SK-N-SH (cell line): ENCODE measurements around the gene SLC7A5.

Experiments
- CTCF ChIP-seq: fragments of 200-600 bp; sonication (generic); IDR thresholded peaks from 2 replicates; pipeline ENCODE4 v1.6.1; 2017; ENCODE audit warnings: antibody characterized with exemption, mild to moderate bottlenecking, moderate library complexity
- POLR2AphosphoS5 ChIP-seq: IDR thresholded peaks from 2 replicates; pipeline ENCODE4 v1.6.1; 2012; ENCODE audit warnings: low read depth, low read length
- USF2 ChIP-seq: fragments of 150-350 bp; IDR thresholded peaks from 2 replicates; pipeline ENCODE4 v1.6.1; 2017; ENCODE audit warnings: antibody characterized with exemption, low read length, low read depth, borderline replicate concordance

GRCh38 chr16:87882436-87883019 lies 13.2 kb upstream of the SLC7A5 start:
- TF ChIP-seq CTCF: no peak
- no peak for TF ChIP-seq USF2
- no peak for TF ChIP-seq POLR2AphosphoS5
